ENCODE results near the gene MRPL37. TPM values are rescaled to one million over a fixed set of nuclear protein-coding genes. Genes with fewer than 3 reads are reported as not detected.

MRPL37 gene
- total and polyA plus RNA-seq, 2 donors from 2014 or later: 47.4 to 114 TPM

DNA sequence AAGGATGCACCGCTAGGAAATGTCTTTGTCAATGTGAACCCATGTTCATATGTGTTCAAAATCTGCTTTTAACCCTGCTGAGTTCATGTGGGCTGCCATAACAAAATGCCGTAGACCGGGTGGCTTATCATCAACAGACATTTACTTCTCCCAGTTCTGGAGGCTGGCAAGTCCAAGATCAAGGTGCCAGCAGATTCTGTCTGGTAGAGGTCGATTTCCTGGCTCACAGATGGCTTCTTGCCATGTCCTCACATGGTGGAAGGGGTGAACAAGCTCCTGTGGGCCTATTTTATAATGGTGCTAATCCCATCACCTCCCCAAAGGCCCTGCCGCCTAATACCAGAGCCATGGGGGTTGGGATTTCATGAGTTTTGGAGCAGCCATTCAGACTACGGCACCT is 42.6 kb upstream of the MRPL37 start:
- no peaks in the 10 kb centered on the region for H3K27me3 ChIP-seq (ENCODE audit: control insufficient read depth, insufficient read depth, low read length)
- no peak overlapping the region for H3K4me3 ChIP-seq (ENCODE audit: low read length in 3 of 3)
- FAIRE-seq (no peak), DNase-seq (no peak)
- no peak overlapping the region for H3K27ac ChIP-seq (ENCODE audit: low read depth in 2 of 2, low read length in 2 of 2)
- no peaks in the 10 kb centered on the region for H3K36me3 ChIP-seq (ENCODE audit: control insufficient read depth in 2 of 3, insufficient read depth in 3 of 3, low read length in 3 of 3)
- intact Hi-C loops (cut with DNase I): no loop called here
- no peaks in the 10 kb centered on the region for H3K4me1 ChIP-seq (ENCODE audit: control insufficient read depth in 2 of 3, insufficient read depth in 2 of 3, low read depth in 1 of 3, low read length in 3 of 3)
- no peaks in the 10 kb centered on the region for H3K9me3 ChIP-seq (ENCODE audit: control insufficient read depth in 2 of 3, insufficient read depth in 1 of 3, low read length in 3 of 3)
- no peak overlapping the region for H3K9ac ChIP-seq (ENCODE audit: low read length in 3 of 3)
- TF ChIP-seq CTCF (IDR thresholded peaks at IDR 0.05; ENCODE audit: borderline replicate concordance, extremely low read depth, insufficient read depth): no peak

DNA sequence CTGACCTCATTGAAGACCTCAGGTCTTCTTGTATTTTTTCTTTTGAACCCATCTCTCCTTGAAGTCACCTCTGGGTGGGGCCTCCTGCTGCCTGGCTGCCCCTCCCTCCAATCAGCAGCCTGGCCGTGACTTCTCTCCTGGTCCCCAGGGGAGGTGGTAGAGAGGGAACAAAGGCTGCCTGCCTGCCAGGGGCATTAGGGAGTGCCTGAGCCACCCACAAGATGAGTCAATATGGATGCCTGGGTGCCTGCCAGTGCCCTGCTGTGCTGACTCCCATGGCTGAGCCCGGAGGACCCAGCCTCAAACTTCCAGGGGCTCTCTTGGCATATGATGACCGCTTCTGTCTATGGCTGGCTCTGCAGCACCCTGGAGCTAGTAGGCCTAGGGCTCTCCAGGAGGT is 41.9 kb upstream of the MRPL37 start:
- Histone ChIP-seq H3K27me3 (ENCODE audit: control insufficient read depth, insufficient read depth, low read length) (no peaks in the 10 kb centered on the region), H3K27ac (ENCODE audit: low read depth in 2 of 2, low read length in 2 of 2) (no peak overlapping the region), H3K4me3 (ENCODE audit: low read length in 3 of 3) (no peak overlapping the region), H3K36me3 (ENCODE audit: control insufficient read depth in 2 of 3, insufficient read depth in 3 of 3, low read length in 3 of 3) (no peaks in the 10 kb centered on the region), H3K9me3 (ENCODE audit: control insufficient read depth in 2 of 3, insufficient read depth in 1 of 3, low read length in 3 of 3) (no peaks in the 10 kb centered on the region), H3K4me1 (ENCODE audit: control insufficient read depth in 2 of 3, insufficient read depth in 2 of 3, low read depth in 1 of 3, low read length in 3 of 3) (no peaks in the 10 kb centered on the region), H3K9ac (ENCODE audit: low read length in 3 of 3) (no peak overlapping the region)
- intact Hi-C loops (cut with DNase I): no loop called here
- no peak for TF ChIP-seq CTCF (IDR thresholded peaks at IDR 0.05; ENCODE audit: borderline replicate concordance, extremely low read depth, insufficient read depth)
- no peak for FAIRE-seq
- no peak for DNase-seq

- FAIRE-seq: no peak
- H3K9ac ChIP-seq (ENCODE audit: low read length in 3 of 3): no peak overlapping the region
- H3K9me3 ChIP-seq (ENCODE audit: control insufficient read depth in 2 of 3, insufficient read depth in 1 of 3, low read length in 3 of 3): no peaks in the 10 kb centered on the region
- H3K27me3 ChIP-seq (ENCODE audit: control insufficient read depth, insufficient read depth, low read length): no peaks in the 10 kb centered on the region
- no peak overlapping the region for H3K4me3 ChIP-seq (ENCODE audit: low read length in 3 of 3)
- H3K27ac ChIP-seq (ENCODE audit: low read depth in 2 of 2, low read length in 2 of 2): no peak overlapping the region
- H3K4me1 ChIP-seq (ENCODE audit: control insufficient read depth in 2 of 3, insufficient read depth in 2 of 3, low read depth in 1 of 3, low read length in 3 of 3): no peaks in the 10 kb centered on the region
- intact Hi-C loops (cut with DNase I): no loop called here
- no peak for TF ChIP-seq CTCF (IDR thresholded peaks at IDR 0.05; ENCODE audit: borderline replicate concordance, extremely low read depth, insufficient read depth)
- H3K36me3 ChIP-seq (ENCODE audit: control insufficient read depth in 2 of 3, insufficient read depth in 3 of 3, low read length in 3 of 3): no peaks in the 10 kb centered on the region
- DNase-seq: no peak
Measured at GRCh38 chr1:54159733-54160316, 40.1 kb upstream of the MRPL37 start.

- Histone ChIP-seq H3K4me1 (ENCODE audit: control insufficient read depth in 2 of 3, insufficient read depth in 2 of 3, low read depth in 1 of 3, low read length in 3 of 3) (no peaks in the 10 kb centered on the region), H3K4me3 (ENCODE audit: low read length in 3 of 3) (no peak overlapping the region), H3K27ac (ENCODE audit: low read depth in 2 of 2, low read length in 2 of 2) (no peak overlapping the region), H3K36me3 (ENCODE audit: control insufficient read depth in 2 of 3, insufficient read depth in 3 of 3, low read length in 3 of 3) (no peaks in the 10 kb centered on the region), H3K27me3 (ENCODE audit: control insufficient read depth, insufficient read depth, low read length) (no peaks in the 10 kb centered on the region), H3K9me3 (ENCODE audit: control insufficient read depth in 2 of 3, insufficient read depth in 1 of 3, low read length in 3 of 3) (no peaks in the 10 kb centered on the region), H3K9ac (ENCODE audit: low read length in 3 of 3) (no peak overlapping the region)
- no peak for DNase-seq
- TF ChIP-seq CTCF (IDR thresholded peaks at IDR 0.05; ENCODE audit: borderline replicate concordance, extremely low read depth, insufficient read depth): no peak
- FAIRE-seq: no peak
- intact Hi-C loops (cut with DNase I): no loop called here
Measured at GRCh38 chr1:54160351-54160750, 39.6 kb upstream of the MRPL37 start.

Data from kidney (tissue), 14 donors.